ENCODE measurements around the gene DNMT3A. TPM values are rescaled to one million over a fixed set of nuclear protein-coding genes. Genes with fewer than 3 reads are reported as not detected.

Gene DNMT3A
- total and polyA plus RNA-seq, 12 donors, result 10.6 to 53.4 (median 25.0) TPM

- H3K4me1 ChIP-seq (replicated peaks in 1 of 2), result peaks cover 42 to 65% of the 10 kb centered on the region in 2 donors
Observed at GRCh38 chr2:25312958-25313710, 28.6 kb downstream of the DNMT3A start.

GRCh38 chr2:25311865-25312575 lies 29.7 kb downstream of the DNMT3A start:
- H3K4me1 ChIP-seq (replicated peaks in 1 of 2), result peaks cover 44 to 71% of the 10 kb centered on the region in 2 donors
- peaks cover 0 to 10% of the 10 kb centered on the region in 2 donors for H3K36me3 ChIP-seq (replicated peaks in 1 of 2)
- no peaks in the 10 kb centered on the region for H3K9me3 ChIP-seq (replicated peaks in 1 of 3)
- WGBS, 4 donors, result 47 to 58% (median 55%) methylated on average over 5 to 23 of the region's 23 CpGs
- H3K4me3 ChIP-seq, result no peak overlapping the region
- H3K27me3 ChIP-seq, result no peaks in the 10 kb centered on the region
- DNase-seq, result peak in 6 of 7 donors; percentile 62 to 81 (median 78)
- peak overlapping the region in 4 of 5 donors; percentile 24 to 82 (median 63) for H3K27ac ChIP-seq
- intact Hi-C loops (cut with DNase I), result no loop called here
- TF ChIP-seq CTCF (IDR thresholded peaks at IDR 0.05) (no peak), POLR2A (IDR thresholded peaks at IDR 0.05) (no peak)

More at GRCh38 chr2:25312958-25313710, 28.6 kb downstream of the DNMT3A start:
- TF ChIP-seq POLR2A (IDR thresholded peaks at IDR 0.05), result no peak
- TF ChIP-seq CTCF (IDR thresholded peaks at IDR 0.05), result no peak
- H3K27me3 ChIP-seq, result no peaks in the 10 kb centered on the region
- no peaks in the 10 kb centered on the region for H3K9me3 ChIP-seq (replicated peaks in 1 of 3)
- peak overlapping the region in 2 of 5 donors; percentile 77 to 82 for H3K27ac ChIP-seq
- H3K4me3 ChIP-seq, result no peak overlapping the region
- intact Hi-C loops (cut with DNase I), result no loop called here
- no peak for DNase-seq
- peaks cover 0 to 10% of the 10 kb centered on the region in 2 donors for H3K36me3 ChIP-seq (replicated peaks in 1 of 2)
- 74 to 79% (median 78%) methylated on average over 11 to 15 of the region's 15 CpGs for WGBS, 4 donors

- peak overlapping the region in 4 of 5 donors; percentile 24 to 82 (median 63) for H3K27ac ChIP-seq
- TF ChIP-seq POLR2A (IDR thresholded peaks at IDR 0.05), result no peak
- TF ChIP-seq CTCF (IDR thresholded peaks at IDR 0.05), result no peak
- WGBS, 4 donors, result 26 to 55% (median 41%) methylated on average over 3 to 14 of the region's 14 CpGs
Observed at GRCh38 chr2:25310965-25311864, 30.5 kb downstream of the DNMT3A start.

GRCh38 chr2:25310709-25310964 lies 31.1 kb downstream of the DNMT3A start:
- H3K36me3 ChIP-seq (replicated peaks in 1 of 2), result peaks cover 0 to 10% of the 10 kb centered on the region in 2 donors
- intact Hi-C loops (cut with DNase I), result no loop called here
- H3K4me1 ChIP-seq (replicated peaks in 1 of 2), result peaks cover 51 to 74% of the 10 kb centered on the region in 2 donors
- H3K27me3 ChIP-seq, result no peaks in the 10 kb centered on the region
- 76 to 94% (median 86%) methylated on average over 4 to 5 of the region's 5 CpGs for WGBS, 4 donors
- H3K27ac ChIP-seq, result peak overlapping the region in 1 of 5 donors; percentile 21
- DNase-seq, result no peak
- H3K9me3 ChIP-seq (replicated peaks in 1 of 3), result no peaks in the 10 kb centered on the region
- no peak overlapping the region for H3K4me3 ChIP-seq
- TF ChIP-seq CTCF (IDR thresholded peaks at IDR 0.05), result no peak
- TF ChIP-seq POLR2A (IDR thresholded peaks at IDR 0.05), result no peak

More at GRCh38 chr2:25310965-25311864, 30.5 kb downstream of the DNMT3A start:
- Histone ChIP-seq H3K9me3 (replicated peaks in 1 of 3) (no peaks in the 10 kb centered on the region), H3K27me3 (no peaks in the 10 kb centered on the region), H3K4me3 (no peak overlapping the region), H3K36me3 (replicated peaks in 1 of 2) (peaks cover 0 to 10% of the 10 kb centered on the region in 2 donors), H3K4me1 (replicated peaks in 1 of 2) (peaks cover 51 to 74% of the 10 kb centered on the region in 2 donors)
- intact Hi-C loops (cut with DNase I), result no loop called here
- peak in 6 of 7 donors; percentile 69 to 83 (median 76) for DNase-seq
